Endothelial cell of umbilical vein (primary cell): ENCODE measurements around the gene CERS6.

Experiments used
- JUN ChIP-seq: IDR thresholded peaks from 2 replicates; pipeline ENCODE4 v1.6.1; 2011; ENCODE audit warnings: borderline replicate concordance, low read depth; ENCODE audit not compliant: insufficient read length, insufficient read depth
- POLR2A ChIP-seq: IDR thresholded peaks from 2 replicates; pipeline ENCODE4 v1.6.1; 2012; ENCODE audit warnings: low read depth, mild to moderate bottlenecking, control low read depth, low read length
- TF ChIP-seq, protein P1 (sequence below): IDR thresholded peaks from 2 replicates; pipeline ENCODE4 v1.6.1; 2011; ENCODE audit not compliant: insufficient read depth, insufficient read length
- TF ChIP-seq, protein P2 (sequence below), 2 donors: IDR thresholded peaks; 1 replicate in 1 of 2; 2 replicates in 1 of 2; pipeline ENCODE4 v1.5.1; 2011; ENCODE audit warnings: low read length in 2 of 2, mild to moderate bottlenecking in 2 of 2, moderate library complexity in 2 of 2, control low read depth in 1 of 2, inconsistent platforms in 1 of 2, low read depth in 1 of 2; ENCODE audit not compliant: insufficient read depth in 1 of 2; ENCODE audit errors: extremely low read depth in 1 of 2

DNA sequence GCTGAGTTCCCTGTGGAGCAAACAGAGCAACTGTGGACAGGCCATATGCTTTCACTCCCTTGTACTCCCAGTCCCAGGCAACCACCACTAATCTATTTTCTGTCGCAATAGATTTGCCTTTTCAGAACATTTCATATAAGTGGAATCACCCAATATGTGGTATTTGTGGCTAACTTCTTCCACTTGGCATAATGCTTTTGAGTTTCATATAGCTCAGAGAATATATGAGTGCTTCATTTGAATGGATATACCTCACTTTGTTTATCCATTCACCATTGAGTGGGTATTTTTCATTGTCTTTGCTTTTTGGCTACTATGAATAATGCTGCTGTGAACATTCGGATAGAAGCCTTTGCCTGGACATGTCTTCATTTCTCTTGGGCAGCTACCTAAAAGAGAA lies 151.9 kb downstream of the CERS6 start:
- TF ChIP-seq, protein P1, sequence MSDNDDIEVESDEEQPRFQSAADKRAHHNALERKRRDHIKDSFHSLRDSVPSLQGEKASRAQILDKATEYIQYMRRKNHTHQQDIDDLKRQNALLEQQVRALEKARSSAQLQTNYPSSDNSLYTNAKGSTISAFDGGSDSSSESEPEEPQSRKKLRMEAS = no peak
- TF ChIP-seq, protein P2, sequence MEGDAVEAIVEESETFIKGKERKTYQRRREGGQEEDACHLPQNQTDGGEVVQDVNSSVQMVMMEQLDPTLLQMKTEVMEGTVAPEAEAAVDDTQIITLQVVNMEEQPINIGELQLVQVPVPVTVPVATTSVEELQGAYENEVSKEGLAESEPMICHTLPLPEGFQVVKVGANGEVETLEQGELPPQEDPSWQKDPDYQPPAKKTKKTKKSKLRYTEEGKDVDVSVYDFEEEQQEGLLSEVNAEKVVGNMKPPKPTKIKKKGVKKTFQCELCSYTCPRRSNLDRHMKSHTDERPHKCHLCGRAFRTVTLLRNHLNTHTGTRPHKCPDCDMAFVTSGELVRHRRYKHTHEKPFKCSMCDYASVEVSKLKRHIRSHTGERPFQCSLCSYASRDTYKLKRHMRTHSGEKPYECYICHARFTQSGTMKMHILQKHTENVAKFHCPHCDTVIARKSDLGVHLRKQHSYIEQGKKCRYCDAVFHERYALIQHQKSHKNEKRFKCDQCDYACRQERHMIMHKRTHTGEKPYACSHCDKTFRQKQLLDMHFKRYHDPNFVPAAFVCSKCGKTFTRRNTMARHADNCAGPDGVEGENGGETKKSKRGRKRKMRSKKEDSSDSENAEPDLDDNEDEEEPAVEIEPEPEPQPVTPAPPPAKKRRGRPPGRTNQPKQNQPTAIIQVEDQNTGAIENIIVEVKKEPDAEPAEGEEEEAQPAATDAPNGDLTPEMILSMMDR (IDR thresholded peaks at IDR 0.05; ENCODE audit: extremely low read depth in 1 of 2, insufficient read depth in 1 of 2, low read depth in 1 of 2, low read length in 2 of 2) = no peak
- TF ChIP-seq POLR2A (no peak), JUN (no peak)
